Gastrocnemius medialis (tissue), 4 donors: ENCODE results near the gene KBTBD6.

Experiments
- CTCF ChIP-seq, 5 experiments: fragments of 450-650 bp in 3 of 5; fragments of 200-600 bp in 2 of 5; sonication (generic) in 2 of 5; IDR thresholded peaks in 4 of 5; conservative IDR thresholded peaks in 1 of 5; 1 replicate in 4 of 5; 2 replicates in 1 of 5; pipeline ENCODE4 v1.5.1; 2016 to 2019; ENCODE audit warnings: antibody characterized with exemption in 5 of 5, mild to moderate bottlenecking in 3 of 5, moderate library complexity in 3 of 5
- POLR2A ChIP-seq, 2 donors: fragments of 450-650 bp; IDR thresholded peaks; one replicate each; pipeline ENCODE4 v1.6.1; 2017; ENCODE audit warnings: antibody characterized with exemption in 2 of 2, mild to moderate bottlenecking in 2 of 2, moderate library complexity in 2 of 2

GRCh38 chr13:41122838-41123237, 9.8 kb downstream of the KBTBD6 start:
- TF ChIP-seq CTCF (IDR thresholded peaks at IDR 0.05 in 4 of 5, conservative IDR thresholded peaks at IDR 0.05 in 1 of 5), result no peak
- no peak for TF ChIP-seq POLR2A (IDR thresholded peaks at IDR 0.05)
